Loucy (cell line): Measurements from ENCODE around the gene CAPN10.

ENCODE experiments used
- EZH2phosphoT487 ChIP-seq: fragments of 200-600 bp; IDR thresholded peaks from 2 replicates; pipeline ENCODE4 v1.6.1; 2018; ENCODE audit warnings: antibody characterized with exemption, mild to moderate bottlenecking, moderate library complexity, borderline replicate concordance
- TF ChIP-seq, protein P1 (sequence below): fragments of 200-600 bp; sonication (generic); conservative IDR thresholded peaks from 2 replicates; pipeline ENCODE4 v1.5.1; 2014; ENCODE audit warnings: mild to moderate bottlenecking, antibody characterized with exemption, low read length

DNA sequence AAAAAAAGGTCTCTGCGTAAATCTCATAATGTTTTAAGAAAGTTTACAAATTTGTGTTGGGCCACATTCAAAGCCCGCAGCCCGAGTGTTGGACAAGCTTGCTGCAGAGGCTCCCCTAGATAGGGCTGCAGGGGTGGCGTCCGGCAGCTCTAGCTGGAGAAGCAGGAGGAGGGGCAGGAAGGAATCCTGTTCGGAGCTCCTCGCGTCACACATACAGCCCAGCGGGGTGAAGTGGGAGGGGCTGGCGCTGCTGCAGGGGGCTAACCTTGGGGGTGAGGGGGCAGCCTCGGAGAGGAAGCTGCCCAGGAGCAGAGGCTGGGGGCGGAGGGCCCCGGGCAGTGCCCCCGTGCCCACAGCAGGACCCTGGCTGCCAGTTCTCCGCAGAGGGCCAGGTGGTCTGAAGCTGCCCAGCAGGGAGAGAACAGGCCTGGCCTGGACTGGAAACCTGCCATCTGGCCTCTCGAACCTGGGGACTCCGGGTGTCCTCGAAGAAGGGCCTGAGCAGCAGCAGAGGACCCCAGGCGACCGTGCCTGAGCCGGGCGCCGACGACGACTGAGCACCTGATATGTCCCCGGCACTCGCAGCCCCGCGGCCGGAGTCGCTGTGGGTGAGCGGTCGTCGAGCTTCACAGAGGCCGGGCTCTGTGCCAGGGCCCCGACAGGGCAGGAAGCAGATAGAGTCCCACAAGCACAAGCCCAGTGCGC is 36.1 kb downstream of the CAPN10 start:
- no peak for TF ChIP-seq EZH2phosphoT487
- TF ChIP-seq, protein P1, sequence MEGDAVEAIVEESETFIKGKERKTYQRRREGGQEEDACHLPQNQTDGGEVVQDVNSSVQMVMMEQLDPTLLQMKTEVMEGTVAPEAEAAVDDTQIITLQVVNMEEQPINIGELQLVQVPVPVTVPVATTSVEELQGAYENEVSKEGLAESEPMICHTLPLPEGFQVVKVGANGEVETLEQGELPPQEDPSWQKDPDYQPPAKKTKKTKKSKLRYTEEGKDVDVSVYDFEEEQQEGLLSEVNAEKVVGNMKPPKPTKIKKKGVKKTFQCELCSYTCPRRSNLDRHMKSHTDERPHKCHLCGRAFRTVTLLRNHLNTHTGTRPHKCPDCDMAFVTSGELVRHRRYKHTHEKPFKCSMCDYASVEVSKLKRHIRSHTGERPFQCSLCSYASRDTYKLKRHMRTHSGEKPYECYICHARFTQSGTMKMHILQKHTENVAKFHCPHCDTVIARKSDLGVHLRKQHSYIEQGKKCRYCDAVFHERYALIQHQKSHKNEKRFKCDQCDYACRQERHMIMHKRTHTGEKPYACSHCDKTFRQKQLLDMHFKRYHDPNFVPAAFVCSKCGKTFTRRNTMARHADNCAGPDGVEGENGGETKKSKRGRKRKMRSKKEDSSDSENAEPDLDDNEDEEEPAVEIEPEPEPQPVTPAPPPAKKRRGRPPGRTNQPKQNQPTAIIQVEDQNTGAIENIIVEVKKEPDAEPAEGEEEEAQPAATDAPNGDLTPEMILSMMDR, result no peak; the same call in 1 of the 2 replicates
